T-cell (primary cell): ENCODE results near the gene DENND2D. TPM values are rescaled to one million over a fixed set of nuclear protein-coding genes. Genes with fewer than 3 reads are reported as not detected.

Source experiments
- ATAC-seq, 4 experiments: fragments of 200-7000 bp in 3 of 4; fragments of 150-1000 bp in 1 of 4; cut with Tn5 transposase; replicated peaks in 1 of 4; 1 replicate in 3 of 4; 2 replicates in 1 of 4; pipeline ENCODE4 v1.10.0; 2021; ENCODE audit warnings: moderate library complexity in 3 of 4, mild to moderate bottlenecking in 2 of 4, moderate number of reproducible peaks in 1 of 4
- CTCF ChIA-PET, 2 donors: fragments of 300-600 bp; sonication (Branson Sonifier 250); formaldehyde crosslinking; loops; one replicate each; lab custom pipeline; 2022; ENCODE audit warnings: antibody characterized with exemption in 2 of 2; lab: Charles Lee
- POLR2A ChIA-PET, 2 donors: fragments of 300-600 bp; sonication (Branson Sonifier 250); formaldehyde crosslinking; loops; one replicate each; lab custom pipeline; 2022; ENCODE audit warnings: antibody characterized with exemption in 2 of 2; lab: Charles Lee
- DNase-seq, 35 experiments: peaks; one replicate each; pipeline versions ENCODE4 v3.0.0 to v3.0.0-alpha.2; 2013 to 2023
- H3K27ac ChIP-seq: one replicate; pipeline ENCODE4 v1.5.1; 2013; ENCODE audit warnings: low read length
- H3K27me3 ChIP-seq, 2 experiments: replicated peaks in 1 of 2; 1 replicate in 1 of 2; 2 replicates in 1 of 2; pipeline versions ENCODE4 v1.6.1 to v1.7.0; 2013; ENCODE audit warnings: low read length in 1 of 2, mixed read lengths in 1 of 2; ENCODE audit not compliant: control insufficient read depth in 2 of 2, insufficient read depth in 2 of 2; ENCODE audit errors: extremely low read depth in 1 of 2
- H3K36me3 ChIP-seq, 2 donors: 1 replicate in 1 of 2; 2 replicates in 1 of 2; pipeline versions ENCODE4 v1.6.1 to v1.7.0; 2013; ENCODE audit warnings: low read length in 1 of 2; ENCODE audit not compliant: control insufficient read depth in 2 of 2, insufficient read depth in 1 of 2; ENCODE audit errors: extremely low read depth in 1 of 2
- H3K4me1 ChIP-seq, 2 experiments: 1 replicate in 1 of 2; 2 replicates in 1 of 2; pipeline versions ENCODE4 v1.6.1 to v1.7.0; 2013; ENCODE audit warnings: low read length in 2 of 2, mixed read lengths in 1 of 2; ENCODE audit not compliant: insufficient read depth in 2 of 2, control insufficient read depth in 1 of 2; ENCODE audit errors: extremely low read depth in 1 of 2
- H3K4me3 ChIP-seq, 2 donors: 1 replicate in 1 of 2; 2 replicates in 1 of 2; pipeline versions ENCODE4 v1.5.1 to v1.7.0; 2013; ENCODE audit warnings: mild to moderate bottlenecking in 2 of 2, low read length in 1 of 2, moderate library complexity in 1 of 2; ENCODE audit not compliant: control insufficient read depth in 1 of 2; ENCODE audit errors: extremely low read depth in 1 of 2
- H3K9me3 ChIP-seq: 2 replicates; pipeline ENCODE4 v1.7.0; 2013
- H3K27ac Mint-ChIP-seq, 2 donors: one replicate each; pipeline ENCODE4 v1.8.0; 2020 to 2021; ENCODE audit warnings: mild to moderate bottlenecking in 2 of 2, mixed read lengths in 2 of 2
- H3K27me3 Mint-ChIP-seq, 2 donors: one replicate each; pipeline ENCODE4 v1.8.0; 2021 to 2022; ENCODE audit warnings: mixed read lengths in 2 of 2
- H3K36me3 Mint-ChIP-seq: one replicate; pipeline ENCODE4 v1.8.0; 2021; ENCODE audit warnings: mixed read lengths
- H3K4me1 Mint-ChIP-seq, 3 donors: one replicate each; pipeline ENCODE4 v1.8.0; 2020 to 2022; ENCODE audit warnings: mixed read lengths in 3 of 3, mild to moderate bottlenecking in 1 of 3
- H3K4me3 Mint-ChIP-seq, 3 donors: one replicate each; pipeline ENCODE4 v1.8.0; 2020 to 2022; ENCODE audit warnings: mild to moderate bottlenecking in 3 of 3, mixed read lengths in 3 of 3, moderate library complexity in 3 of 3
- H3K9me3 Mint-ChIP-seq, 3 donors: one replicate each; pipeline ENCODE4 v1.8.0; 2020 to 2022; ENCODE audit warnings: mixed read lengths in 3 of 3
- WGBS: methylation state at CpG from one replicate; pipeline ENCODE4 v1.1.5; 2013; ENCODE audit warnings: missing lambda C conversion rate; ENCODE audit not compliant: insufficient coverage; 5-methylcytosine and 5-hydroxymethylcytosine counted together
- total RNA-seq, 35 experiments: library from RNA in 6 of 35; stranded (reverse) in 6 of 35; fragments of 120-200 nt in 1 of 35; gene quantifications; one replicate each; pipeline versions ENCODE4 v1.2.1 to v1.2.4 and lab custom pipeline; 2013 to 2026

Gene DENND2D
- total RNA-seq, 5 donors from 2014 or later (not counting 1 experiment from before 2014, with no cell fraction given), result 128 to 234 (median 222) TPM

DNA sequence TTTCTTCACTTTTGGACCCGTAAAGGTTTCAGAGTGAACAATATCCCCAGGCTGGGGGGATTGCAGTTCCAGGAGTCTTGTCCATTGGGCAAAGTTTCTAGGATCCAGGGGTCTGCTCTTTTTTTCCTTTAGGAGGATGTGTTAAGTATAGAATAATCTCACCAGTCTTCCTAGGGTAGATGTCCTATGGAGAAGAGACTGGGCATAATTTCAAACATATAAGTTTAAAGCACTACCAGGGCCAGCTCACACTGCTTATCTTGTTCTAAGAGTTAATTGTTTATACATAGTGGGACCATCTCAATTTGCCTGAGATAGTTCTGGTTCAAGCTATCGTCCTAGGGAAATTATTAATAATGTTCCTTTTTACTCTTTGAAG, 28.3 kb upstream of the DENND2D start:
- peak overlapping the region; percentile 95 to 96 for H3K27ac Mint-ChIP-seq
- CTCF ChIA-PET, result interaction anchor here in 1 of 2 donors (1.1 kb wide), 1 partner anchor 30 kb away, joined by 5 read pairs; no protein-coding TSS in a partner anchor
- POLR2A ChIA-PET, result interaction anchor here in 1 of 2 donors (1.0 kb wide), 1 partner anchor 13 kb away, joined by 4 read pairs; no protein-coding TSS in a partner anchor
- DNase-seq, result no peak
- Histone ChIP-seq H3K4me1 (peaks cover 59 to 70% of the 10 kb centered on the region in 2 experiments), H3K4me3 (no peak overlapping the region), H3K9me3 (no peaks in the 10 kb centered on the region), H3K27me3 (no peaks in the 10 kb centered on the region), H3K36me3 (no peaks in the 10 kb centered on the region), H3K27ac (peak overlapping the region; percentile 79)
- peaks cover 75 to 86% (median 78%) of the 10 kb centered on the region in 3 donors for H3K4me1 Mint-ChIP-seq
- no peak for ATAC-seq
- no peaks in the 10 kb centered on the region for H3K27me3 Mint-ChIP-seq
- peak overlapping the region in 2 of 3 donors; percentile 54 to 75 for H3K4me3 Mint-ChIP-seq
- peaks cover 2% of the 10 kb centered on the region for H3K36me3 Mint-ChIP-seq
- no peaks in the 10 kb centered on the region for H3K9me3 Mint-ChIP-seq
- no CpG with 5 or more reads among the region's 2 CpGs for WGBS

DNA sequence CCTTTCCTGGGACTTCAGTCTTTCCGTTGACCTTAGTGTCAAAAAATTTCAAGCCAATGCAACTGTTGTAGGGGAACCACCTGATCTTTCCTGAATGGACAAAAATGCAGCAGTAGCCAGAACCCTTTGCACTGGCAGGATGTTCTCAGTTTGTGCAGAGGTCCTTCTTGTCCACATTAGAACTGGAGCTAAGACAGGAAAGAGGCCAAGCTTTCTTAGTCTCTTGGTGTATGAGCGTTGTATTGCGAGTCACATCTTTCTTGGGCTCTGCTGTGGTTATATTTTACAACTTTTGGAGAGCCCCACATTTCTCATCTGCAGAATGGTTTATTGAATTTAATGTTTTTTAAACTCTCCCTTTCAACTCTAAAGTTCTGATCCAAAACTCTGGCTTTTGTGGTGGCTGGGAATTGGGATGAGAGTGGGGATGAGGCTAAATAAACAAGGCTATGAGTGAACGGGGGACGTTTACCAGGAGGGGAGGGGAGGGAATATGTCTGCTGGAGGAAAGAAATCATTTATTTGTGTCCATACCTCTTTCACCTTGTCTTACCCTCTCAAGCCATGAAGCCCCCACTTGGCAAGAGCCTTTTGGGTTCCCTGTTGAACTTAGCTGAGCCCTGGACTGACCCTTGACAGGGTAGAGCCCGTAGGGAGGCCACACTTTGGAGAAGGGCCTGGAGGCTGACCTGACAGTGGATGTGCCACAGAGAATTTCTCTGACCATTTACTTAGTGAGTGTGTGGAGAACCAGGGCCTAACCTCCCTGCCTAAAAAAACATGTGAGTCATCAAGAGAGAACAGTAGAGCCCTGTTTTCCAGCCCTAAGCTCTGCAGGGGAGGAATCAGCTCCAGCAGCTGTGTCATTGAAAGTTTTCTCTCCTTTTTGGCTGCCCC, 27.7 kb upstream of the DENND2D start:
- Histone ChIP-seq H3K4me3 (no peak overlapping the region), H3K27me3 (no peaks in the 10 kb centered on the region), H3K36me3 (no peaks in the 10 kb centered on the region), H3K27ac (peak overlapping the region; percentile 79), H3K4me1 (peaks cover 64 to 75% of the 10 kb centered on the region in 2 experiments), H3K9me3 (no peaks in the 10 kb centered on the region)
- ChIA-PET POLR2A (interaction anchor here in 1 of 2 donors (1.0 kb wide), 1 partner anchor 12 kb away, joined by 4 read pairs; no protein-coding TSS in a partner anchor), CTCF (interaction anchor here in 1 of 2 donors (1.1 kb wide), 1 partner anchor 29 kb away, joined by 5 read pairs; no protein-coding TSS in a partner anchor)
- no CpG with 5 or more reads among the region's 6 CpGs for WGBS
- ATAC-seq (no peak), DNase-seq (peak in 1 of 35 experiments; percentile 23)
- Mint-ChIP-seq H3K27me3 (no peaks in the 10 kb centered on the region), H3K4me1 (peaks cover 80 to 89% (median 85%) of the 10 kb centered on the region in 3 donors), H3K9me3 (no peaks in the 10 kb centered on the region), H3K4me3 (peak overlapping the region; percentile 3 to 75 (median 11)), H3K36me3 (peaks cover 2% of the 10 kb centered on the region), H3K27ac (peak overlapping the region; percentile 95 to 96)

DNA sequence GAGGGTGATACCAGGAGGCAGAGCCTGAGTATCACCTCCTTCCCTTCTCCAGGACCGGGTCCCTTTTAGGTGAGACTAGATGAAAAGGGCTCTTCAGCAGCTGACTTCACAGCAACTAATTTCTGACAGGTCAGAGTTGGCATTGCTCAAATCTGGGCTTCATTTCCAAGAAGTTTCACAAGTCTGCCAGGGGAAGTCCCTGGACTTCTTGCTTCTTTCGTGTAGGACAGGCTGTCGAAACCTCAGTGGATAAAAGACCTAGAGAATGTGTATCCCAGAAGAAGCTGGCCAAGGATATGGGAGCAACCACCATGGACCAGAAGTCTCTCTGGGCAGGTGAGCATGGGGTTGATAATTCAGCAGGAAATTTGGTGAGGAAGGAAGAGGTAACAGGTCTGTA, 27.0 kb upstream of the DENND2D start, which contains the start of gene CHI3L2:
TSS of gene CHI3L2 (plus strand) at position 280 of the 400 bp plus-strand sequence. CDS start at position 297, 17 bp downstream.
- no peak within 1 kb of the TSS for H3K4me3 ChIP-seq
- peak in 1 of 35 experiments; percentile 20 for DNase-seq

DNA sequence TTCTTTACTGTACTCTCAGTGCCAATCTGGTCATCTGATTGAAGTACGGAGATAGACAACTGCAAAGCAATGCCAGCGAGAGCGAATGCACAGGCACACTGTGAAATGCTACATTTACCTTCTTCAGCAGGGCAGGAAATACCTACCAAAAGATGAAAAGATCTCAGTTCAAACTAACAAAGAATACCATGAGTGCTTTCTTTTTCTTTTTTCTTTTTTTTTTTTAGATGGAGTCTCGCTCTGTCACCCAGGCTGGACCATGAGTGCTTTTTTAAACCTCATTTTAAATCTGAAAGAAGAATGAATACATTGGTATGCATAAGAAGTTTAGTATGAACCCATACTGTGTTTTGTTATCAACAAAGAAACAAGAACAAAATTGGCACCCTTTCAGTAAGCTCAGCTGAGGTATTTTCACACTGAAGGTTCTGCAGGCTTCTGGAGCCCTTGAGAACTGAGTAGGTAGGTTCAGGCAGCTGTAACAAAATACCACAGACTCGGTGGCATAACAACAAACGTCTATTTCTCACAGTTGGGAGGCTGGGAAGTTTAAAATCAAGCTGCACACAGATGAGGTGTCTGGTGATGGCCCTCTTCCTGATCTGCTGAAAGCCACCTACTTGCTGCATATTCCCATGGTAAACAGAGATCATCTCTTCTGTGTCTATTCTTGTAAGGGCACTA, 25.4 kb upstream of the DENND2D start:
- H3K4me1 Mint-ChIP-seq, result peaks cover 89 to 91% (median 89%) of the 10 kb centered on the region in 3 donors

More for the DNA sequence above, 27.0 kb upstream of the DENND2D start, which contains the start of gene CHI3L2:
- peaks cover 87 to 91% (median 89%) of the 10 kb centered on the region in 3 donors for H3K4me1 Mint-ChIP-seq
- no peaks in the 10 kb centered on the region for H3K36me3 ChIP-seq
- H3K27me3 ChIP-seq, result no peaks in the 10 kb centered on the region
- H3K9me3 ChIP-seq, result no peaks in the 10 kb centered on the region
- H3K4me3 Mint-ChIP-seq, result peak within 1 kb of the TSS; percentile 3 to 75 (median 11)
- POLR2A ChIA-PET, result interaction anchor here in 1 of 2 donors (0.5 kb wide), 1 partner anchor 400 kb away, joined by 3 read pairs; no protein-coding TSS in a partner anchor
- H3K4me1 ChIP-seq, result peaks cover 71 to 77% of the 10 kb centered on the region in 2 experiments
- H3K36me3 Mint-ChIP-seq, result peaks cover 2% of the 10 kb centered on the region
- H3K27ac ChIP-seq, result peak within 1 kb of the TSS; percentile 79
- CTCF ChIA-PET, result interaction anchor here (0.5 to 0.7 kb wide), 3 partner anchors 57 to 313 kb away, joined by 3 to 5 read pairs (median 3); no protein-coding TSS in a partner anchor
- no peak for ATAC-seq
- H3K9me3 Mint-ChIP-seq, result no peaks in the 10 kb centered on the region
- 59% methylated on average over 2 of the region's 3 CpGs for WGBS
- peak within 1 kb of the TSS; percentile 95 to 96 for H3K27ac Mint-ChIP-seq
- no peaks in the 10 kb centered on the region for H3K27me3 Mint-ChIP-seq

DNA sequence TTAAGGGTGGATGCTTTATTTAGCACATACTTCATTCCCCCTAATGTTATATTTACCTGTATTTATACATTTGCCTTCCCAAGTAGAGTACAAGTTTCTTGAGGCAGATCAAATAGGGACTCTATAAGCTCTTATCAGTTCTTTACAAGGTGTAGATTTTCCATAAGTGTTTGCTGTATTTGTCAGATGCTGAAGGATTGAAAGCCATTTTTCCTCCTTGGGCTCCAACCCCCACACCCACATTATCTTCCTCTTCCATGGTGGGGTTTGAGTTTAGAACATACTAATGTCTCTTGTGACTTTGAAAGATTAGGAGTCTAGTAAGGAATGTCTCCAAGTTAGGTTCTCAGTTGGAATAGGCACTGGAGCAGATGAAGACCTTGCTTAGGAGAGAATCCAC, 24.6 kb upstream of the DENND2D start:
- Histone ChIP-seq H3K36me3 (no peaks in the 10 kb centered on the region), H3K4me1 (peaks cover 84 to 86% of the 10 kb centered on the region in 2 experiments), H3K9me3 (no peaks in the 10 kb centered on the region), H3K4me3 (peak overlapping the region in 1 of 2 donors; percentile 11), H3K27ac (peak overlapping the region; percentile 79), H3K27me3 (no peaks in the 10 kb centered on the region)
- H3K9me3 Mint-ChIP-seq, result no peaks in the 10 kb centered on the region
- H3K4me1 Mint-ChIP-seq, result peaks cover 91 to 92% (median 91%) of the 10 kb centered on the region in 3 donors
- H3K27me3 Mint-ChIP-seq, result no peaks in the 10 kb centered on the region
- no peak for ATAC-seq
- peak overlapping the region; percentile 95 to 96 for H3K27ac Mint-ChIP-seq
- CTCF ChIA-PET, result interaction anchor here in 1 of 2 donors (1.0 to 2.4 kb wide), 4 partner anchors 9 to 108 kb away, joined by 3 to 13 read pairs (median 4); no protein-coding TSS in a partner anchor
- H3K4me3 Mint-ChIP-seq, result peak overlapping the region; percentile 58 to 75 (median 73)
- POLR2A ChIA-PET, result no interaction called here
- H3K36me3 Mint-ChIP-seq, result no peaks in the 10 kb centered on the region
- no peak for DNase-seq

More for the DNA sequence above, 25.4 kb upstream of the DENND2D start:
- DNase-seq (peak in 15 of 35 experiments; percentile 10 to 68 (median 32)), ATAC-seq (peak; percentile 60 to 74 (median 62))
- Histone ChIP-seq H3K4me3 (peak overlapping the region; percentile 11 to 49), H3K27me3 (no peaks in the 10 kb centered on the region), H3K9me3 (no peaks in the 10 kb centered on the region), H3K27ac (peak overlapping the region; percentile 79), H3K36me3 (no peaks in the 10 kb centered on the region), H3K4me1 (peaks cover 81 to 86% of the 10 kb centered on the region in 2 experiments)
- Mint-ChIP-seq H3K27ac (peak overlapping the region; percentile 95 to 96), H3K27me3 (no peaks in the 10 kb centered on the region), H3K36me3 (no peaks in the 10 kb centered on the region), H3K4me3 (peak overlapping the region; percentile 58 to 75 (median 73)), H3K9me3 (no peaks in the 10 kb centered on the region)
- ChIA-PET POLR2A (no interaction called here), CTCF (interaction anchor here (1.0 to 2.4 kb wide), 5 partner anchors 10 to 108 kb away, joined by 3 to 13 read pairs (median 3); no protein-coding TSS in a partner anchor)
- 3% methylated on average over 5 of the region's 6 CpGs for WGBS
